Liver (tissue), 9 donors: ENCODE measurements around the gene FNBP1L. TPM values are rescaled to one million over a fixed set of nuclear protein-coding genes. Genes with fewer than 3 reads are reported as not detected.
A peak's percentile ranks its signal among the peaks of the same experiment; 100 is the strongest.

Experiments used
- DNase-seq: peaks from one replicate; pipeline ENCODE4 v3.0.0-alpha.2; 2017; ENCODE audit warnings: low spot score
- H3K27ac ChIP-seq, 2 donors: one replicate each; pipeline ENCODE4 v1.7.0; 2013; ENCODE audit warnings: inconsistent platforms in 2 of 2, low read length in 2 of 2, control low read depth in 1 of 2, low read depth in 1 of 2, mild to moderate bottlenecking in 1 of 2
- H3K27me3 ChIP-seq, 4 donors: one replicate each; pipeline versions ENCODE4 v1.6.1 to v1.7.0; 2013; ENCODE audit warnings: low read length in 3 of 4, inconsistent platforms in 1 of 4, mild to moderate bottlenecking in 1 of 4, moderate library complexity in 1 of 4; ENCODE audit not compliant: control insufficient read depth in 4 of 4, insufficient read depth in 4 of 4
- H3K36me3 ChIP-seq, 4 donors: one replicate each; pipeline versions ENCODE4 v1.6.1 to v1.7.0; 2013; ENCODE audit warnings: low read length in 3 of 4, mild to moderate bottlenecking in 3 of 4, low read depth in 1 of 4, moderate library complexity in 1 of 4; ENCODE audit not compliant: control insufficient read depth in 4 of 4, insufficient read depth in 3 of 4
- H3K4me1 ChIP-seq, 4 donors: one replicate each; pipeline versions ENCODE4 v1.6.1 to v1.7.0; 2013; ENCODE audit warnings: low read length in 3 of 4, mild to moderate bottlenecking in 3 of 4, moderate library complexity in 1 of 4; ENCODE audit not compliant: control insufficient read depth in 4 of 4, insufficient read depth in 4 of 4
- H3K4me3 ChIP-seq, 3 donors: one replicate each; pipeline versions ENCODE4 v1.6.1 to v1.7.0; 2013; ENCODE audit warnings: low read length in 3 of 3, control low read depth in 1 of 3, low read depth in 1 of 3, mild to moderate bottlenecking in 1 of 3
- H3K9ac ChIP-seq, 2 donors: one replicate each; pipeline ENCODE4 v1.7.0; 2013; ENCODE audit warnings: low read length in 2 of 2, mild to moderate bottlenecking in 2 of 2, moderate library complexity in 2 of 2, control low read depth in 1 of 2, low read depth in 1 of 2
- H3K9me3 ChIP-seq, 4 donors: one replicate each; pipeline versions ENCODE4 v1.6.1 to v1.7.0; 2013; ENCODE audit warnings: low read length in 3 of 4; ENCODE audit not compliant: control insufficient read depth in 4 of 4
- EGR1 ChIP-seq, 2 donors: IDR thresholded peaks; 2 replicates each; pipeline ENCODE4 v1.6.1; 2016 to 2018; ENCODE audit warnings: antibody characterized with exemption in 2 of 2, low read depth in 2 of 2
- FOXA1 ChIP-seq: IDR thresholded peaks from 2 replicates; pipeline ENCODE4 v1.6.1; 2016; ENCODE audit warnings: antibody characterized with exemption
- FOXA2 ChIP-seq: IDR thresholded peaks from 2 replicates; pipeline ENCODE4 v1.6.1; 2016; ENCODE audit warnings: antibody characterized with exemption
- GABPA ChIP-seq, 2 donors: IDR thresholded peaks in 1 of 2; conservative IDR thresholded peaks in 1 of 2; 2 replicates each; pipeline ENCODE4 v1.6.1; 2016; ENCODE audit warnings: antibody characterized with exemption in 2 of 2, mild to moderate bottlenecking in 1 of 2, moderate library complexity in 1 of 2
- HNF4A ChIP-seq, 2 donors: conservative IDR thresholded peaks; 2 replicates each; pipeline ENCODE4 v1.6.1; 2016; ENCODE audit warnings: antibody characterized with exemption in 2 of 2, mild to moderate bottlenecking in 2 of 2
- HNF4G ChIP-seq: IDR thresholded peaks from 2 replicates; pipeline ENCODE4 v1.6.1; 2016; ENCODE audit warnings: antibody characterized with exemption
- JUND ChIP-seq, 2 donors: IDR thresholded peaks; 2 replicates each; pipeline ENCODE4 v1.6.1; 2016; ENCODE audit warnings: antibody characterized with exemption in 2 of 2
- NR2F2 ChIP-seq: IDR thresholded peaks from 2 replicates; pipeline ENCODE4 v1.6.1; 2016; ENCODE audit warnings: antibody characterized with exemption
- RXRA ChIP-seq, 2 donors: IDR thresholded peaks; 2 replicates each; pipeline ENCODE4 v1.6.1; 2017 to 2018; ENCODE audit warnings: antibody characterized with exemption in 2 of 2, mild to moderate bottlenecking in 1 of 2
- SP1 ChIP-seq: IDR thresholded peaks from 2 replicates; pipeline ENCODE4 v1.6.1; 2018; ENCODE audit warnings: antibody characterized with exemption, mild to moderate bottlenecking
- TAF1 ChIP-seq: conservative IDR thresholded peaks from 2 replicates; pipeline ENCODE4 v1.6.1; 2016; ENCODE audit warnings: antibody characterized with exemption, mild to moderate bottlenecking
- YY1 ChIP-seq: IDR thresholded peaks from 2 replicates; pipeline ENCODE4 v1.6.1; 2016; ENCODE audit warnings: antibody characterized with exemption, mild to moderate bottlenecking
- WGBS: extraction: QIAGEN DNeasy Blood & Tissue Kit; methylation state at CpG from one replicate; pipeline ENCODE4 v1.1.7; 2013; 5-methylcytosine and 5-hydroxymethylcytosine counted together
- polyA plus RNA-seq, 2 donors: library from polyadenylated mRNA; stranded (reverse) in 1 of 2; unstranded in 1 of 2; fragments of 200-250 nt in 1 of 2; fragments of >200 nt in 1 of 2; fragmentation: Nextera tagmentation in 1 of 2; extraction: Ambion mirVana in 1 of 2; gene quantifications; one replicate each; pipeline versions ENCODE4 v1.2.1 to v1.2.3, GENCODE V29; 2013 to 2015
- total RNA-seq, 2 donors: library from RNA; depleted of rRNA; stranded (reverse); fragments of >200 nt; gene quantifications; one replicate each; pipeline ENCODE4 v1.2.3, GENCODE V29; 2014
- TF ChIP-seq, protein P1 (sequence below): IDR thresholded peaks from 2 replicates; pipeline ENCODE4 v1.6.1; 2016; ENCODE audit warnings: antibody characterized with exemption, mild to moderate bottlenecking
- TF ChIP-seq, protein P2 (sequence below): IDR thresholded peaks from 2 replicates; pipeline ENCODE4 v1.6.1; 2016; ENCODE audit warnings: antibody characterized with exemption
- TF ChIP-seq, protein P3 (sequence below): IDR thresholded peaks from 2 replicates; pipeline ENCODE4 v1.6.1; 2016; ENCODE audit warnings: antibody characterized with exemption
- donor health status: healthy.
- donor health status: healthy.
- donor health status: healthy.
- donor health status: healthy.
- donor health status: healthy.

The FNBP1L gene
- total and polyA plus RNA-seq, 4 donors = 5.3 to 13.5 (median 8.9) TPM

DNA sequence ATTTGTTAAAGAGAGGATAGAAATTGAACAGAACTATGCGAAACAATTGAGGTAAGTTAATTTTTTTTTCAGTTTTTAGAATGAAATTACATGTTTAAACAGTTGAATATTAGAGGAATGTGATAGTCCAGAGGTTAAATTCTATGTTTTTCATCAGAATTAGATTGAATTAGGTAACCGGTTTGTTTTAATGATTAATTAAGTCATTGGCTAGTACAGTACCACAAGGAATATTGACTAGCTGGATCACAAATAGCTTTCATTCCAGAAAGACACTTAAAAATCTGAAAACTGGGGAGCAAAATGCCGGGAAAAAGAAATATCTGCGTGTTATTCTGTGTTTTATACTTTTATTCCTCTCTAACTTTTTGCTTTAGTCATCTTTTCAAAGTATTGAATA lies 51.6 kb downstream of the FNBP1L start:
- H3K4me1 ChIP-seq = peaks cover 3 to 15% (median 4%) of the 10 kb centered on the region in 4 donors
- no peaks in the 10 kb centered on the region for H3K27me3 ChIP-seq
- H3K9ac ChIP-seq = peak overlapping the region in 1 of 2 donors; percentile 7
- no peaks in the 10 kb centered on the region for H3K9me3 ChIP-seq
- DNase-seq = no peak
- no peak for TF ChIP-seq HNF4G
- TF ChIP-seq FOXA1 = no peak
- TF ChIP-seq HNF4A (conservative IDR thresholded peaks at IDR 0.05) = peak; percentile 19 to 24
- TF ChIP-seq, protein P1, sequence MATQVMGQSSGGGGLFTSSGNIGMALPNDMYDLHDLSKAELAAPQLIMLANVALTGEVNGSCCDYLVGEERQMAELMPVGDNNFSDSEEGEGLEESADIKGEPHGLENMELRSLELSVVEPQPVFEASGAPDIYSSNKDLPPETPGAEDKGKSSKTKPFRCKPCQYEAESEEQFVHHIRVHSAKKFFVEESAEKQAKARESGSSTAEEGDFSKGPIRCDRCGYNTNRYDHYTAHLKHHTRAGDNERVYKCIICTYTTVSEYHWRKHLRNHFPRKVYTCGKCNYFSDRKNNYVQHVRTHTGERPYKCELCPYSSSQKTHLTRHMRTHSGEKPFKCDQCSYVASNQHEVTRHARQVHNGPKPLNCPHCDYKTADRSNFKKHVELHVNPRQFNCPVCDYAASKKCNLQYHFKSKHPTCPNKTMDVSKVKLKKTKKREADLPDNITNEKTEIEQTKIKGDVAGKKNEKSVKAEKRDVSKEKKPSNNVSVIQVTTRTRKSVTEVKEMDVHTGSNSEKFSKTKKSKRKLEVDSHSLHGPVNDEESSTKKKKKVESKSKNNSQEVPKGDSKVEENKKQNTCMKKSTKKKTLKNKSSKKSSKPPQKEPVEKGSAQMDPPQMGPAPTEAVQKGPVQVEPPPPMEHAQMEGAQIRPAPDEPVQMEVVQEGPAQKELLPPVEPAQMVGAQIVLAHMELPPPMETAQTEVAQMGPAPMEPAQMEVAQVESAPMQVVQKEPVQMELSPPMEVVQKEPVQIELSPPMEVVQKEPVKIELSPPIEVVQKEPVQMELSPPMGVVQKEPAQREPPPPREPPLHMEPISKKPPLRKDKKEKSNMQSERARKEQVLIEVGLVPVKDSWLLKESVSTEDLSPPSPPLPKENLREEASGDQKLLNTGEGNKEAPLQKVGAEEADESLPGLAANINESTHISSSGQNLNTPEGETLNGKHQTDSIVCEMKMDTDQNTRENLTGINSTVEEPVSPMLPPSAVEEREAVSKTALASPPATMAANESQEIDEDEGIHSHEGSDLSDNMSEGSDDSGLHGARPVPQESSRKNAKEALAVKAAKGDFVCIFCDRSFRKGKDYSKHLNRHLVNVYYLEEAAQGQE = no peak
- TF ChIP-seq, protein P2, sequence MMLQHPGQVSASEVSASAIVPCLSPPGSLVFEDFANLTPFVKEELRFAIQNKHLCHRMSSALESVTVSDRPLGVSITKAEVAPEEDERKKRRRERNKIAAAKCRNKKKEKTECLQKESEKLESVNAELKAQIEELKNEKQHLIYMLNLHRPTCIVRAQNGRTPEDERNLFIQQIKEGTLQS = no peak
- H3K36me3 ChIP-seq = no peaks in the 10 kb centered on the region
- H3K4me3 ChIP-seq = peak overlapping the region in 2 of 3 donors; percentile 27 to 36
- H3K27ac ChIP-seq = no peak overlapping the region
- 46% methylated on average over 4 of the region's 4 CpGs for WGBS

DNA sequence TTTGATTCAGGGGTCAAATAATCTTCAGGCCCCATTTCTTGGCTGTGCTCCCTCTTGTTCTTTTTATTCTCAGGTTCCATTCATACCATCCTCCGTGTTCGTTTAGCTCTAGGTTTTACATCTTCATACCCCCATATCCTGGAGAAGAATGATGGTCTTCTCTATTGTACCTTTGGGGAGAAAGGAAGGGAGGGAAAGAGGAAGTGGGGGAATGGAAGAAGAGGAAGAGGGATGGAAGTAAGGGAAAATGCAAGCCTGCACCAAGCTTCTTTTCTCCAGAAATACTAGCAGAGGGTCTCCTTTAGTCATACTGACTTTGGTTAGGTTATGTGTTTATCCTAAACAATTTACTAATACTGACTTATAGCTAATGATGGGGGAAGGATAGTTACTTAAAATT lies 52.4 kb downstream of the FNBP1L start:
- Histone ChIP-seq H3K9ac (no peak overlapping the region), H3K4me3 (no peak overlapping the region), H3K27ac (no peak overlapping the region), H3K27me3 (no peaks in the 10 kb centered on the region), H3K9me3 (no peaks in the 10 kb centered on the region), H3K4me1 (peaks cover 3 to 15% (median 4%) of the 10 kb centered on the region in 4 donors), H3K36me3 (no peaks in the 10 kb centered on the region)
- DNase-seq = no peak
- TF ChIP-seq YY1 (no peak), SP1 (no peak), GABPA (IDR thresholded peaks at IDR 0.05 in 1 of 2, conservative IDR thresholded peaks at IDR 0.05 in 1 of 2) (no peak), RXRA (IDR thresholded peaks at IDR 0.05) (no peak), FOXA2 (no peak), NR2F2 (no peak), TAF1 (no peak), HNF4G (no peak), EGR1 (IDR thresholded peaks at IDR 0.05; ENCODE audit: low read depth in 2 of 2) (no peak), JUND (IDR thresholded peaks at IDR 0.05) (no peak)
- whole genome bisulfite sequencing = 84% methylated on average over 2 of the region's 2 CpGs

DNA sequence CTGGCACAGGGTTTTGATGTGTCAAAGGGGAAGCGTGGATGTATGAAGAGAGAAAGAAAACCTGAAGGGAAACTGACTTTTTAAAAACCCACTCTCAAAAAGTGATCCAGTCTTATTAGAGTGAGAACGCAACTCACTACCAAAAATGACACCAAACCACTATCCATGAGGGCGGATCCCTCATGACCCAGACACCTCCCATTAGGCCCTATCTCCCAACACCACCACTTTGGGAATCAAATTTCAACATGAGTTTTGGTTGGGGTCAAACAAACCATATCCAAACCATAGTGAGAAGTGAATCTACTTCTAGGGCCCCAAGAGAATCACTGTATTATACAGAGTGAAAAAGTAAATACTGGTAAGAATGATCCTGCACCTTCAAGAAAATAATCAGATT lies 53.5 kb downstream of the FNBP1L start:
- no peak overlapping the region for H3K4me3 ChIP-seq
- no peak for DNase-seq
- no peaks in the 10 kb centered on the region for H3K27me3 ChIP-seq
- no peaks in the 10 kb centered on the region for H3K36me3 ChIP-seq
- WGBS = 94% methylated on average over 3 of the region's 3 CpGs
- H3K4me1 ChIP-seq = peaks cover 3 to 15% (median 4%) of the 10 kb centered on the region in 4 donors
- TF ChIP-seq, protein P3, sequence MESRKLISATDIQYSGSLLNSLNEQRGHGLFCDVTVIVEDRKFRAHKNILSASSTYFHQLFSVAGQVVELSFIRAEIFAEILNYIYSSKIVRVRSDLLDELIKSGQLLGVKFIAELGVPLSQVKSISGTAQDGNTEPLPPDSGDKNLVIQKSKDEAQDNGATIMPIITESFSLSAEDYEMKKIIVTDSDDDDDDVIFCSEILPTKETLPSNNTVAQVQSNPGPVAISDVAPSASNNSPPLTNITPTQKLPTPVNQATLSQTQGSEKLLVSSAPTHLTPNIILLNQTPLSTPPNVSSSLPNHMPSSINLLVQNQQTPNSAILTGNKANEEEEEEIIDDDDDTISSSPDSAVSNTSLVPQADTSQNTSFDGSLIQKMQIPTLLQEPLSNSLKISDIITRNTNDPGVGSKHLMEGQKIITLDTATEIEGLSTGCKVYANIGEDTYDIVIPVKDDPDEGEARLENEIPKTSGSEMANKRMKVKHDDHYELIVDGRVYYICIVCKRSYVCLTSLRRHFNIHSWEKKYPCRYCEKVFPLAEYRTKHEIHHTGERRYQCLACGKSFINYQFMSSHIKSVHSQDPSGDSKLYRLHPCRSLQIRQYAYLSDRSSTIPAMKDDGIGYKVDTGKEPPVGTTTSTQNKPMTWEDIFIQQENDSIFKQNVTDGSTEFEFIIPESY = no peak
- no peak for TF ChIP-seq FOXA1
- TF ChIP-seq HNF4G = no peak
- no peak for TF ChIP-seq FOXA2
- no peak for TF ChIP-seq TAF1
- TF ChIP-seq GABPA (IDR thresholded peaks at IDR 0.05 in 1 of 2, conservative IDR thresholded peaks at IDR 0.05 in 1 of 2) = no peak
- no peak overlapping the region for H3K27ac ChIP-seq
- H3K9me3 ChIP-seq = no peaks in the 10 kb centered on the region
- no peak overlapping the region for H3K9ac ChIP-seq
